ENCODE results near the gene MIEN1.
"Not testable (repeated sequence)": the region's sequence is repeated elsewhere in the genome, so short reads cannot be mapped to it uniquely, and the experiment has no call there.

MIEN1 gene

DNA sequence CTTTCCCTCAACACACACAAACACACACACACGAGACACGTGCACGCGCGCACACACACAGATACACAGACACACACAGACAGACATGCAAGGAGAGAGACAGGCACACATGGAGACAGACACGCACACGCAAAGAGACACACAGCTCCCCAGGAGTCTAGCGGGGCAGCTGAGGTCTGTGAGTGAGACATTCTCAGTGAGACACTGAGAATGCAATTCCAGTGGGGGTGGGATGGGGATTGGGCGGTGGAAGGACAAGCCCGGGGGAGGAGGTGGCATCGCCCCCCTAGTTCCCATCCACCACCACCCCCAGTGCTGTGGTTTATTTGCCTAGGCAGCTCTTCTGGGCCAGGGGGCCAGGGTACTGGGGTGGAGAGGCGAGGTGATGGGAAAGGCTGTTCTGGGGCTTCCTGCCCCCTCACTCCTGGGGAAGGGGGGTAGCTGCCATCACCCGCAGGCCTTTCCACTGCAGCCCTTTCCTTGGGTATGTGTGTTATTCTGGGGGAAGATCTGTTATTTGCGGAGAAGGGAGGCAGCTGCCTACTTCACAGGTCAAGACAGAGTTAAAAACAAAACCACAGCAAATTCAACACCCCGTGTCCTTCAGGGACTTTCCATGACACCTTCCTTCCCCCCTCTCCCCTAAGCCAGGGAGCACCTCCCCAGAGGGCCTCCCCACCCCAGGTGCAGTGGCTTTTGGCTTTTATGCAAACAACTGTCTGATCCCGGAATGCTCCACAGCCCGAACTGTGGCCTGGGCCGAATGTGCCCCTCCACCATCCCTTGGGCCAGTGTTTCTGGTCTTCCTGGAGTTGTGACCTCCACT is 25.4 kb upstream of the MIEN1 start:
- peak in 1 of 2 donors; percentile 37 for DNase-seq (ENCODE audit: low read depth in 2 of 2)

DNA sequence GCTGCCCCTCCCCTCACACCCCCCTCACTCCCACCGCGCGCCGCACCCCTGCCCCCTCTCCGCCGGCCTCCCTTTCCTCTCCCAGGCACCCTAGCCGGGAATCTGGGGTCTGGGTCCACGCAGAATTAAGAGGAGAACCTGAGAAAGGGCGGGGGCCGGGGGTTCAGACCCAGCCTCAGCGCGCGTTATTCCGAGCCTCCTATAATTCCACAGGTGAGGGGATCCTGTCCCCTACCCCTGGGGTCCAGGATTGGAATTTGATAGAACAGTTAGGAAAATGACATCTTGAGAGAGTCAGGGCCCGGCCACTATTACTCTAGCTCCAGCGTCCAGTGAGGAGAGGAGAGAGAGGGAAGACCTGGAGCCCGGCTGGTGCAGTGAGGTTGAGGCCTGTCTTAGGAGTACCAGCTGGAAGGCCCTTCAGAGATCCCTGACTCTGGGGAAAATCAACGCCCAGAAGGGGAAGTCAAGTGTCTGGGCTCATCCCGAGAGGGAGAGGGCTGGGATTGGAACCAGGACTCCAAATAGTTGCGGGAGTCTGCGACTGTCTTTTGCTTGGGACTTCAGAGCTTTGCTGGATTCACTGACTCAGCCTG is 24.7 kb upstream of the MIEN1 start:
- DNase-seq (ENCODE audit: low read depth in 2 of 2): no peak

DNA sequence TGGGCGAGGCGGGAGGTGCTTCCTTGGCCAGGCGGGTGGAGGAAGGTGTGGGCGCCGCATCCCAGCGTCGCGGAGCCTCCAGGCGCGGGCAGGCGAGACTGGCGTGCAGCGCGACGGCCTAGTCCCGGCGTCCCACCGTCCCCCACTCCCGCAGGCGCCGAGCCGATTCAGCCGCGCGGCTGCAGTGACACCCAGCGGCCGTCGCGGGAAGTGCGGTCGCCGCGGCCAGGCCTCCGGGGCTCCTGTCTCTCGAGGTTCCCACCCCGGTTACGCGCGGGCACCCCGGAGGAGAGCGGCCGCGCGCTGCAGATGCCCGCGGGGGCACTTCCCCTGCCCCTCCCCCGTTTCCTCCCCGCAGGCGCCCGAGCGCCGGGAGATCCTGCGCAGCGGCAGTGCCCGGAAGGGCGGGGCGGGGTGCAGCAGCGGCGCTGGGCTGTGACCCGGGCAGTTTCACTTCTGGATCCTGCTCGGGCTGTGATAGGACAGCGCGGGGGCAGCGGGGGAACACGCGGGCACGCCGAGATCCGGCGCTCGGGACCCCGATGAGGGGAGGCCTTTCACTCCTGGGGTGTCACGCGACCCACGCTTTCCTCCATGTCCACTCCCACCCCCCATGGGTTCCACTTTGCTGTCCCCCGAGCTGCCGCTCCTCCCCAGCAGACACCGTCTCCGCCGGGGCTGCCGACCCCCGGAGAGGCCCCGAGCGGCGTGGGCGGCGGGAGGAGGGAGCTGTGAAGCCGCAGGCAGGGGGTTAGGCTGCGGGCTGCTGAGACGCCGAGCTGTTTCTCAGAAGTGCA is 24.0 kb upstream of the MIEN1 start:
- DNase-seq (ENCODE audit: low read depth in 2 of 2): peak; percentile 87 to 90

DNA sequence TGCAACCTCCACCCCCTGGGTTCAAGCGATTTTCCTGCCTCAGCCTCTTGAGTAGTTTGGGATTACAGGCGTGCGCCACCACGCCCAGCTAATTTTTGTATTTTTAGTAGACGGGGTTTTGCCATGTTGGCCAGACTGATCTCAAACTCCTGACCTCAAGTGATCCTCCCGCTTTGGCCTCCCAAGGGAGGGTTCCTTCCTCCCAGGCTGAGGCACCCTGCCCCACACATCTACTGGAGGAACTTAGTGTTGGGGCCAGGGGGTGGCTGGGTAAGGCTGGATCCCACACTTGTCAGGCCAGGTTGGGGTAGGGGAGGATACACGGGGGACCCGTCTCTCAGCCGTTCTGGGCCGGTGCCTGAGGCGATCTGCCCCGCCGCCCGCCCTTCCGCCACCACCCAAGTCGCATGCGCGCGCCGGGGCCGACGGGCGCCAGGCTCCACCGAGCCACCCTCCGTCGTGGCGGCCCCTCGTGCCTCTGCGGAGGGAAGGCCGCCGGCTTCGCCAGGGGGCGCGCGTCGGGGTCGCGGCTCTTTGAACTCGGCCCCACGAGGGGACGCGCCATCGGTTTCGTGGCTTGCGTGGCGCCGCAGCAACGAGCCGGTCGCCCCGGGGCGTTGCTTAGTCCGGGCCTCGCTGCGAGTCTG is 23.3 kb upstream of the MIEN1 start:
- DNase-seq (ENCODE audit: low read depth in 2 of 2): peak in 1 of 2 donors; percentile 50

DNA sequence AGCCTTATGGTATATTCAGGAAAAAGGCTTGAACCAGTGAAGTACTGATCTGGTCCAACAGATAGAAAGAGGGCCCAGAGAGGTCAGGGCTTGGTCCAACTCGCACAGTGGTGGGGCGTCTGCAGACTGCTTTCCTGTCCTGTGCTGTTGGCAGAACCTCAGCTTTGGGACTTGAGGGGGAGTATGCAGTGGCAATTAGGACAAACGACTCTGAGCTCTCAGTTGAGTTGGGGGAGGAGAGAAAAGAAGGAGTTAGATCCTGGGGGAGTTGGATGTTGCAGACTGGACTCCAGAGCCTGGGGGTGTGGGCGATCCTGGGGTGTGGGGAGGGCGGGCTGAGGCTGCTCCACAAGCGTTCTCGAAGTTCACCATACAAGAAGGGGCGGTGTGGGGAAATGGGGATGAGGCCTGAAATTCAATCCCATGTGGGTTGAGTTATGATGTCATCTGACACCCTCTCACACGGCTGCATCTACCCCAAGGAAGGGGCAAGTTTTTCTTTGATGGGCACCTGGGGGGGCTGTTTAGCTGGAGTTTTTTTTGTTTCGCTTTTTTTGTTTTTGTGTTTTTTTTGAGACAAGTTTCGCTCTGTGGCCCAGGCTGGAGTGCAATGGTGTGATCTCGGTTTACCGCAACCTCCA is 22.0 kb upstream of the MIEN1 start:
- DNase-seq (ENCODE audit: low read depth in 2 of 2): no peak

DNA sequence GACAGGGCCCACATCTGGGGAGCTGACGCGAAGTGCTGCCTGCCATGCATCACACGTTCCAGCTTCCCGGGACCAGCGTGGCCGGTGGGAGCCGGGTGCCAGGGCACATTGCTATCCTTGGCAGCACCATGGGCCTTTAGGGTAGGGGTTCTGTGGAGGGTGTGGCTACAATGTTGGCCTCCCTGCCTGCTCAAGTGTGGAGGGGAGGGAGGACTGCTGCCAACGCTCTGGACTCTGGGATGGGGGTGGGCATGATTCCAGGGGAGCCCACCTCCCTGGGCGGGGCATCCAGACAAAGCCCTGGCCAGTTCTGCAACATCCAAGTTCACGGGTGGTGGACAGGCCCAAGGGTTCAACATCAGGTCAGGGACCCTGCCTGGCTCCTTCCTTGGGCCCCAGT is 21.3 kb upstream of the MIEN1 start:
- DNase-seq (ENCODE audit: low read depth in 2 of 2): no peak

GRCh38 chr17:39751016-39751543 is 20.7 kb upstream of the MIEN1 start:
- DNase-seq (ENCODE audit: low read depth in 2 of 2): no peak

GRCh38 chr17:39750131-39751015 is 20.0 kb upstream of the MIEN1 start:
- DNase-seq (ENCODE audit: low read depth in 2 of 2): no peak

DNA sequence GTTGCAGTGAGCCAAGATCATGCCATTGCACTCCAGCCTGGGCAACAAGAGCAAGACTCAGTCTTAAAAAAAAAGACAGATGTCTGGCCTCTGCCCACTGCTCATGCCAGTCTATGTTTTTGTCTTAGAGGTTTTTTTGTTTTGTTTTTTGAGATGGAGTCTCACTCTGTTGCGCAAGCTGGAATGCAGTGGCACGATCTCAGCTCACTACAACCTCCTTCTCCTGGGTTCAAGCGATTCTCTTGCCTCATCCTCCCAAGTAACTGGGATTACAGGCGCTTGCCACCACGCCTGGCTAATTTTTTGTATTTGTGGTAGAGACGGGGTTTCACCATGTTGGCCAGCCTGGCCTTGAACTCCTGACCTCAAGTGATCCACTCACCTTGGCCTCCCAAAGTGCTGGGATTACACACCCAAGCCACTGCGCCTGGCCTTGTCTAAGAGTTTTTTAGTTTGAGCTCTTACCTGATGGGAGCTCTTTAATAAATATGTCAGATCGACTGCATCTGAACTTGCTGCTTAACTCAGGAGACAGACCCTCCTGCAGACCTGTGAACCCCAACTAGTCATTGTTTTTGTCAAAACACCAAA is 18.2 kb upstream of the MIEN1 start:
- not testable (repeated sequence) for DNase-seq (ENCODE audit: low read depth in 2 of 2)

DNA sequence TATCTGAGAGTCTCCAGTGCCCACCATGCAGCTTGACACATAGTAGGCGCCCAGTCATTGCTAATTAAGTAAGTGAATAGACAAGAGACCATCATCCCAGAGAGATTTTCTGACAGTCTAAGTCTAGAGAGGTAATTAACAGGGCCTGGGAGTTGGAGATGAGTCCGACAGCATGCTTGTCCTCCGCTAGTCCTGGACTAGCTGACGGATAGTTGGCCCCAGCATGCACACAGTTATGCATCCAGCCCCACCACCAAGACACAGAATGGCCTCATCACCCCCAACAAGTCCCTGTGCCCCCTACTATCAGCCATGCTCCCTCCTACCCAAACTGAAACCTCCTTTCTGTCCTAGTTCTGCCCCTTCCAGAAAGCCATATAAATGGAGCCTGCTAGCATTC is 17.4 kb upstream of the MIEN1 start:
- no peak for DNase-seq (ENCODE audit: low read depth in 2 of 2)

DNA sequence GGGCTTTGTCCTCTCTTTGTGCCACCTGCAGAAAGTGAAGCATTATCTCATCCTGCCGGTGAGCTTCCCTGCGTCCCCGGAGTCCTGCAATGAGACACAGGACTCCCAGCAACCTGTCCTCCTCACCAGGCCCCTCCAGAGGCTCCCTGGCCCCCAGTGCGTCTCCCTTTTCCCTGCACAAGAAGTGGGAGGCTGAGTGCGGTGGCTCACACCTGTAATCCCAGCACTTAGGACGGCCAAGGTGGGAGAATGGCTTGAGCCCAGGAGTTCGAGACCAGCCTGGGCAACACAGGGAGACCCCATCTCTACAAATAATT is 15.8 kb upstream of the MIEN1 start:
- DNase-seq (ENCODE audit: low read depth in 2 of 2): no peak

DNA sequence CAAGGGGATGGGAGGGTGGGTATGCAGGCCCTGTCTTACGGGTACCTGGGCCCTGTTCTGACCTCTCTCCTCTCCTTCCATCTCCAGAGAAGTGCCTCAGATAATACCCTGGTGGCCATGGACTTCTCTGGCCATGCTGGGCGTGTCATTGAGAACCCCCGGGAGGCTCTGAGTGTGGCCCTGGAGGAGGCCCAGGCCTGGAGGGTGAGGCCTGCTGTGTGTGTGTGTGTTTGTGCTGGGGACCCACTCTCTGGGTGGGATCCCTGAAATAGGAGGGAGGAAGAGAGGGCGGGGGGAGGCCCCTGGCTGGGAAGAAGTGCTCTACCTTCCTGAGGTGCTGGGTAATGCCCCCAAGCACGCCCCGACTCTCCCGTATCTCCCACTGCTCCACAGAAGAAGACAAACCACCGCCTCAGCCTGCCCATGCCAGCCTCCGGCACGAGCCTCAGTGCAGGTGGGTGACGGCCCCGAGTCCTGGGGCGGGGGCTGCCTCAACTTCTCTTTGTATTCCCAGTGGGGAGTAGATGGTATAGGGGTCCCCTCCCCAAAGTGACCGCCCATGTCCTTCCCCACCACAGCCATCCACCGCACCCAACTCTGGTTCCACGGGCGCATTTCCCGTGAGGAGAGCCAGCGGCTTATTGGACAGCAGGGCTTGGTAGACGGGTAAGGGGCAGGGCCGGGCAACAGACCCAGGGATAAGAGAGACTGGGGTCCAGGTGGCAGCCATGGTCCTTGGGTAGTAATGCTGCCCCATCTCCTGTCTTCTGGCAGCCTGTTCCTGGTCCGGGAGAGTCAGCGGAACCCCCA is 15.2 kb upstream of the MIEN1 start:
- DNase-seq (ENCODE audit: low read depth in 2 of 2): no peak

GRCh38 chr17:39744836-39745215 is 14.5 kb upstream of the MIEN1 start:
- no peak for DNase-seq (ENCODE audit: low read depth in 2 of 2)

- no peak for DNase-seq (ENCODE audit: low read depth in 2 of 2)
Observed at GRCh38 chr17:39744075-39744835, 13.9 kb upstream of the MIEN1 start.

- DNase-seq (ENCODE audit: low read depth in 2 of 2): no peak
Observed at GRCh38 chr17:39742856-39743436, 12.6 kb upstream of the MIEN1 start.

- no peak for DNase-seq (ENCODE audit: low read depth in 2 of 2)
Observed at GRCh38 chr17:39742126-39742855, 12.0 kb upstream of the MIEN1 start.

DNA sequence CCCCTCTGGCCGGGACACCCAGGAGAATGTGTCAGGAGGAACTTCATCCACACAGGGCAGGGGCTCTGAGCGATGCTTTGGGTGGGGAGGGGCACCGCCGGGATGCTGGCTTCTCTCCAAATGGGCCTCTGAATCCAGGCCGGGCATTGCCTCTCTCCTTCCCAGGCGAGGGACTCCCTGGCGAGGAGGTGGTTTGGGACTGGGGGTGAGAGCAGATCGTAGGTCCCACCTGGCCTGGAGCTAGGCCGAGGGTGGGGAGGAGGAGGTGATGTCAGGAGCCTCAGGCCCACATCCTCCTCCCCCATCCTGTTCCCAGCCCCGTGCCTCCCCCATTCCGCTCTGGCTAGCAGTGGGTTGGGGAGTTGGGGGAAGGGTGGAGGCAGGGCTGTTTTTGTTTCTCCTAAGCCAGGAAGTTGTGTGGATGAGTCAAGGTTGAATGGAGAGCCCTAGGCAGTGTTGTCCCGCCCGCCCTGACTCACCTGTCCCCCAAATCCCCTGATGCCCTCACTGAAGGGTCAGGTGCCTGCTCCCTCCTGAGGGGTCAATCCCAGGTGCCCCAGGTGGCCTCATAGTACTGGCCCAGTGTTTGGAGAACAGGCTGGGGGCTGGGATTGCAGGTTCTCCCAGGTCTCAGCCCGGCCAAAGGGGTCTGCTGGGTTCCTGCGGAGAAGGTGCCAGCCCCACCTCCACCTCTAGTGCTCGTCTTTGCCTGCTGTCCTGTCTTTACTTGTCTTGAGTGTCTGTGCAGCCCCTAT is 10.2 kb upstream of the MIEN1 start:
- DNase-seq (ENCODE audit: low read depth in 2 of 2): no peak
